Prostate gland (tissue), 2 donors: ENCODE measurements around the gene CLCN2.

Source experiments
- CTCF ChIP-seq, 4 experiments: fragments of 200-600 bp in 2 of 4; fragments of 450-650 bp in 2 of 4; sonication (generic) in 2 of 4; IDR thresholded peaks; 1 replicate in 3 of 4; 2 replicates in 1 of 4; pipeline ENCODE4 v1.5.1; 2016 to 2019; ENCODE audit warnings: antibody characterized with exemption in 4 of 4, mild to moderate bottlenecking in 2 of 4, moderate library complexity in 2 of 4
- POLR2A ChIP-seq: fragments of 450-650 bp; IDR thresholded peaks from one replicate; pipeline ENCODE4 v1.6.1; 2016; ENCODE audit warnings: antibody characterized with exemption, mild to moderate bottlenecking
- POLR2AphosphoS5 ChIP-seq: sonication (generic); formaldehyde crosslinking; IDR thresholded peaks from one replicate; pipeline ENCODE4 v1.6.1; 2017; ENCODE audit warnings: antibody characterized with exemption

- TF ChIP-seq CTCF (IDR thresholded peaks at IDR 0.05) = no peak
- no peak for TF ChIP-seq POLR2A
- no peak for TF ChIP-seq POLR2AphosphoS5
Observed at GRCh38 chr3:184348057-184348382, 13.4 kb downstream of the CLCN2 start.
